ENCODE results near the gene TAS2R20. TPM values are rescaled to one million over a fixed set of nuclear protein-coding genes. Genes with fewer than 3 reads are reported as not detected.

The TAS2R20 gene
- total and polyA plus RNA-seq, 2 of the 13 experiments (the other 11 are each of a cell fraction or from before 2014, with no cell fraction given) = 0.54 to 2.9 TPM

DNA sequence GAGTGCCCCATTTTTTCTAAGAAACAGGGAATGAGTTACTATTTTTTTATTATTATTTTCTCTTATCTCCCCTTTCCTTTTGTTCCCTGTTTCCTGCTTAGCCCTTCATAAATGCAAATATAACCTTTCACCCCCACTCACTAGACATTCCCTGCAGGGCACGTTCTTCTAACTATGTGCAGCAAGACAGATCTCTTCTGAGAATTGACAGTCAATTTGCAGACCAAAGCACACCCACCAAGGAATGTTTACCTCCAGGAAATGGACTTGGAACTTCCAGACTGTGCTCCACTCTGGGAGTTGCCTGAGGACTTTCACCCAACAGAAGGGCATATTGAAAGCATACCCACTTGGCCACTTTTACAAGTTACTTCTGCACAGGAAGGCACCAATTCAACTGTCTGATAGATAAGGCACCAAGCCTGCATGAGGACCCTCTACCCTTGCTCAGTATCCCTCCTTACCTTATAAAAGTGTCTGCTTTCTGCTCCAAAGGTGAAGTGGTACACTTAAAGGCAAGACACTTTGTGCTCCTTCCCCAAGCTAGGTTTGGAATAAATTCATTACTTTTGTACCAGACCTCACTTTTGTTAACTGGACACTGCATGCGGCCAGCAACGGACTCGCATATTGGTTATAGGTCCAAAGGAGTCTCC lies 17.8 kb upstream of the TAS2R20 start (continued):
- TF ChIP-seq, protein P1, sequence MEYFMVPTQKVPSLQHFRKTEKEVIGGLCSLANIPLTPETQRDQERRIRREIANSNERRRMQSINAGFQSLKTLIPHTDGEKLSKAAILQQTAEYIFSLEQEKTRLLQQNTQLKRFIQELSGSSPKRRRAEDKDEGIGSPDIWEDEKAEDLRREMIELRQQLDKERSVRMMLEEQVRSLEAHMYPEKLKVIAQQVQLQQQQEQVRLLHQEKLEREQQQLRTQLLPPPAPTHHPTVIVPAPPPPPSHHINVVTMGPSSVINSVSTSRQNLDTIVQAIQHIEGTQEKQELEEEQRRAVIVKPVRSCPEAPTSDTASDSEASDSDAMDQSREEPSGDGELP (IDR thresholded peaks at IDR 0.05; ENCODE audit: borderline replicate concordance, low read depth) = no peak
- TF ChIP-seq, protein P2, sequence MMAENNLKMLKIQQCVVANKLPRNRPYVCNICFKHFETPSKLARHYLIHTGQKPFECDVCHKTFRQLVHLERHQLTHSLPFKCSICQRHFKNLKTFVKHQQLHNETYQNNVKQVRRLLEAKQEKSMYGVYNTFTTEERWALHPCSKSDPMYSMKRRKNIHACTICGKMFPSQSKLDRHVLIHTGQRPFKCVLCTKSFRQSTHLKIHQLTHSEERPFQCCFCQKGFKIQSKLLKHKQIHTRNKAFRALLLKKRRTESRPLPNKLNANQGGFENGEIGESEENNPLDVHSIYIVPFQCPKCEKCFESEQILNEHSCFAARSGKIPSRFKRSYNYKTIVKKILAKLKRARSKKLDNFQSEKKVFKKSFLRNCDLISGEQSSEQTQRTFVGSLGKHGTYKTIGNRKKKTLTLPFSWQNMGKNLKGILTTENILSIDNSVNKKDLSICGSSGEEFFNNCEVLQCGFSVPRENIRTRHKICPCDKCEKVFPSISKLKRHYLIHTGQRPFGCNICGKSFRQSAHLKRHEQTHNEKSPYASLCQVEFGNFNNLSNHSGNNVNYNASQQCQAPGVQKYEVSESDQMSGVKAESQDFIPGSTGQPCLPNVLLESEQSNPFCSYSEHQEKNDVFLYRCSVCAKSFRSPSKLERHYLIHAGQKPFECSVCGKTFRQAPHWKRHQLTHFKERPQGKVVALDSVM (CRISPR knock-in tag; IDR thresholded peaks at IDR 0.05) = no peak
- TF ChIP-seq CREB1 (IDR thresholded peaks at IDR 0.05) (no peak), CREB1 (CRISPR knock-in tag; IDR thresholded peaks at IDR 0.05) (peak; percentile 63), ZNF547 (CRISPR knock-in tag; IDR thresholded peaks at IDR 0.05) (no peak), AKAP8 (CRISPR knock-in tag; IDR thresholded peaks at IDR 0.05) (no peak), ZMAT3 (CRISPR knock-in tag; conservative IDR thresholded peaks at IDR 0.05) (no peak), BRCA1 (CRISPR knock-in tag; IDR thresholded peaks at IDR 0.05) (no peak), MAZ (IDR thresholded peaks at IDR 0.05; ENCODE audit: borderline replicate concordance, low read depth, low read length) (no peak), MAZ (CRISPR knock-in tag; IDR thresholded peaks at IDR 0.05; ENCODE audit: low read depth) (no peak), PHF8 (CRISPR knock-in tag; IDR thresholded peaks at IDR 0.05) (no peak), ZNF598 (CRISPR knock-in tag; IDR thresholded peaks at IDR 0.05; ENCODE audit: borderline replicate concordance) (no peak), HNRNPK (IDR thresholded peaks at IDR 0.05; ENCODE audit: low read depth, low read length, poor library complexity, severe bottlenecking) (no peak), ZNF562 (CRISPR knock-in tag; IDR thresholded peaks at IDR 0.05; ENCODE audit: borderline replicate concordance) (no peak), KLF16 (CRISPR knock-in tag; IDR thresholded peaks at IDR 0.05) (no peak; a peak in 1 of 4 replicates), DNMT3B (CRISPR knock-in tag; conservative IDR thresholded peaks at IDR 0.05) (no peak), SIX1 (CRISPR knock-in tag; IDR thresholded peaks at IDR 0.05; ENCODE audit: borderline replicate concordance) (no peak), NFATC3 (CRISPR knock-in tag; IDR thresholded peaks at IDR 0.05) (no peak), ZNF652 (CRISPR knock-in tag; IDR thresholded peaks at IDR 0.05; ENCODE audit: borderline replicate concordance, low read depth) (no peak; the same call in 1 of the 2 replicates)
- TF ChIP-seq, protein P3, sequence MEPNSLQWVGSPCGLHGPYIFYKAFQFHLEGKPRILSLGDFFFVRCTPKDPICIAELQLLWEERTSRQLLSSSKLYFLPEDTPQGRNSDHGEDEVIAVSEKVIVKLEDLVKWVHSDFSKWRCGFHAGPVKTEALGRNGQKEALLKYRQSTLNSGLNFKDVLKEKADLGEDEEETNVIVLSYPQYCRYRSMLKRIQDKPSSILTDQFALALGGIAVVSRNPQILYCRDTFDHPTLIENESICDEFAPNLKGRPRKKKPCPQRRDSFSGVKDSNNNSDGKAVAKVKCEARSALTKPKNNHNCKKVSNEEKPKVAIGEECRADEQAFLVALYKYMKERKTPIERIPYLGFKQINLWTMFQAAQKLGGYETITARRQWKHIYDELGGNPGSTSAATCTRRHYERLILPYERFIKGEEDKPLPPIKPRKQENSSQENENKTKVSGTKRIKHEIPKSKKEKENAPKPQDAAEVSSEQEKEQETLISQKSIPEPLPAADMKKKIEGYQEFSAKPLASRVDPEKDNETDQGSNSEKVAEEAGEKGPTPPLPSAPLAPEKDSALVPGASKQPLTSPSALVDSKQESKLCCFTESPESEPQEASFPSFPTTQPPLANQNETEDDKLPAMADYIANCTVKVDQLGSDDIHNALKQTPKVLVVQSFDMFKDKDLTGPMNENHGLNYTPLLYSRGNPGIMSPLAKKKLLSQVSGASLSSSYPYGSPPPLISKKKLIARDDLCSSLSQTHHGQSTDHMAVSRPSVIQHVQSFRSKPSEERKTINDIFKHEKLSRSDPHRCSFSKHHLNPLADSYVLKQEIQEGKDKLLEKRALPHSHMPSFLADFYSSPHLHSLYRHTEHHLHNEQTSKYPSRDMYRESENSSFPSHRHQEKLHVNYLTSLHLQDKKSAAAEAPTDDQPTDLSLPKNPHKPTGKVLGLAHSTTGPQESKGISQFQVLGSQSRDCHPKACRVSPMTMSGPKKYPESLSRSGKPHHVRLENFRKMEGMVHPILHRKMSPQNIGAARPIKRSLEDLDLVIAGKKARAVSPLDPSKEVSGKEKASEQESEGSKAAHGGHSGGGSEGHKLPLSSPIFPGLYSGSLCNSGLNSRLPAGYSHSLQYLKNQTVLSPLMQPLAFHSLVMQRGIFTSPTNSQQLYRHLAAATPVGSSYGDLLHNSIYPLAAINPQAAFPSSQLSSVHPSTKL (CRISPR knock-in tag; IDR thresholded peaks at IDR 0.05) = peak; percentile 97
- TF ChIP-seq, protein P4, sequence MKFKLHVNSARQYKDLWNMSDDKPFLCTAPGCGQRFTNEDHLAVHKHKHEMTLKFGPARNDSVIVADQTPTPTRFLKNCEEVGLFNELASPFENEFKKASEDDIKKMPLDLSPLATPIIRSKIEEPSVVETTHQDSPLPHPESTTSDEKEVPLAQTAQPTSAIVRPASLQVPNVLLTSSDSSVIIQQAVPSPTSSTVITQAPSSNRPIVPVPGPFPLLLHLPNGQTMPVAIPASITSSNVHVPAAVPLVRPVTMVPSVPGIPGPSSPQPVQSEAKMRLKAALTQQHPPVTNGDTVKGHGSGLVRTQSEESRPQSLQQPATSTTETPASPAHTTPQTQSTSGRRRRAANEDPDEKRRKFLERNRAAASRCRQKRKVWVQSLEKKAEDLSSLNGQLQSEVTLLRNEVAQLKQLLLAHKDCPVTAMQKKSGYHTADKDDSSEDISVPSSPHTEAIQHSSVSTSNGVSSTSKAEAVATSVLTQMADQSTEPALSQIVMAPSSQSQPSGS (CRISPR knock-in tag; IDR thresholded peaks at IDR 0.05) = no peak; the same call in 1 of the 2 replicates
- TF ChIP-seq, protein P5, sequence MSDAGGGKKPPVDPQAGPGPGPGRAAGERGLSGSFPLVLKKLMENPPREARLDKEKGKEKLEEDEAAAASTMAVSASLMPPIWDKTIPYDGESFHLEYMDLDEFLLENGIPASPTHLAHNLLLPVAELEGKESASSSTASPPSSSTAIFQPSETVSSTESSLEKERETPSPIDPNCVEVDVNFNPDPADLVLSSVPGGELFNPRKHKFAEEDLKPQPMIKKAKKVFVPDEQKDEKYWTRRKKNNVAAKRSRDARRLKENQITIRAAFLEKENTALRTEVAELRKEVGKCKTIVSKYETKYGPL (CRISPR knock-in tag; IDR thresholded peaks at IDR 0.05) = no peak

Data from HepG2 (cell line).